K562 (cell line): ENCODE data around the gene CHCHD5. TPM values are rescaled to one million over a fixed set of nuclear protein-coding genes. Genes with fewer than 3 reads are reported as not detected.

Experiments used
- ATF1 ChIP-seq, 2 experiments: fragments of 450-650 bp in 1 of 2; IDR thresholded peaks; 2 replicates each; pipeline ENCODE4 v1.6.1; 2016; ENCODE audit warnings: missing compliant biosample characterization in 1 of 2, missing genetic modification characterization in 1 of 2
- GATA2 ChIP-seq: sonication (generic); formaldehyde crosslinking; IDR thresholded peaks from 2 replicates; pipeline ENCODE4 v1.4.0; 2020; ENCODE audit warnings: mild to moderate bottlenecking, missing genetic modification reagents
- HDAC2 ChIP-seq: fragments of 450-650 bp; IDR thresholded peaks from 2 replicates; pipeline ENCODE4 v1.6.1; 2016; ENCODE audit warnings: mild to moderate bottlenecking
- MCM5 ChIP-seq: fragments of 450-650 bp; IDR thresholded peaks from 2 replicates; pipeline ENCODE4 v1.6.1; 2016; ENCODE audit warnings: low read depth
- MEF2A ChIP-seq: IDR thresholded peaks from 2 replicates; pipeline ENCODE4 v1.6.1; 2011; ENCODE audit warnings: low read depth, mild to moderate bottlenecking, low read length, moderate library complexity; ENCODE audit not compliant: control insufficient read depth
- SAP30 ChIP-seq: fragments of 200-600 bp; sonication (generic); IDR thresholded peaks from 2 replicates; pipeline ENCODE4 v1.6.1; 2012; ENCODE audit warnings: borderline replicate concordance, low read depth, mild to moderate bottlenecking, moderate library complexity, low read length, control low read depth, inconsistent platforms; ENCODE audit not compliant: insufficient read depth, poor library complexity, severe bottlenecking
- SIX5 ChIP-seq, 2 experiments: IDR thresholded peaks; 2 replicates each; pipeline ENCODE4 v1.6.1; 2011; ENCODE audit warnings: low read length in 2 of 2, borderline replicate concordance in 1 of 2, low read depth in 1 of 2, mild to moderate bottlenecking in 1 of 2, moderate library complexity in 1 of 2; ENCODE audit not compliant: insufficient read depth in 1 of 2
- SRSF1 ChIP-seq: fragments of 200-400 bp; formaldehyde crosslinking; IDR thresholded peaks from 2 replicates; pipeline ENCODE4 v1.6.1; 2017; ENCODE audit warnings: mild to moderate bottlenecking, low read depth, low read length, moderate library complexity
- TAF15 ChIP-seq: fragments of 200-400 bp; formaldehyde crosslinking; IDR thresholded peaks from 2 replicates; pipeline ENCODE4 v1.6.1; 2017; ENCODE audit warnings: mild to moderate bottlenecking, low read depth, low read length, moderate library complexity
- TEAD2 ChIP-seq: fragments of 450-650 bp; IDR thresholded peaks from 2 replicates; pipeline ENCODE4 v1.6.1; 2016; ENCODE audit warnings: missing genetic modification characterization, control low read depth, missing compliant biosample characterization
- THRAP3 ChIP-seq: fragments of 450-650 bp; IDR thresholded peaks from 2 replicates; pipeline ENCODE4 v1.6.1; 2016; ENCODE audit warnings: mild to moderate bottlenecking, inconsistent platforms, borderline replicate concordance
- polyA plus RNA-seq, 8 experiments: library from polyadenylated mRNA; depleted of rRNA in 4 of 8; stranded (reverse) in 5 of 8; unstranded in 3 of 8; fragments of >200 nt; fragmentation: Nextera tagmentation in 2 of 8; fragmentation: Illumina TruSeq in 1 of 8; extraction: Ambion mirVana in 2 of 8; extraction: Trizol in 1 of 8; gene quantifications; 2 replicates each; pipeline versions ENCODE4 v1.2.1 to v1.2.3, GENCODE V29; 2011 to 2014; ENCODE audit warnings: inconsistent platforms in 1 of 8, missing spikeins in 1 of 8
- total RNA-seq, 7 experiments: library from RNA; depleted of rRNA in 6 of 7; stranded (reverse); fragments of >200 nt in 6 of 7; fragmentation: Illumina TruSeq in 2 of 7; extraction: Trizol in 2 of 7; gene quantifications; 2 replicates each; pipeline versions ENCODE4 v1.2.1 to v1.2.3, GENCODE V29; 2011 to 2021; ENCODE audit warnings: low replicate concordance in 1 of 7
- TF ChIP-seq, protein P1 (sequence below): fragments of 450-650 bp; conservative IDR thresholded peaks from 2 replicates; pipeline ENCODE4 v1.6.1; 2016; ENCODE audit warnings: missing genetic modification characterization, low read depth, mild to moderate bottlenecking, control low read depth, missing compliant biosample characterization
- TF ChIP-seq, protein P2 (sequence below): IDR thresholded peaks from 2 replicates; pipeline ENCODE4 v1.6.1; 2011; ENCODE audit warnings: borderline replicate concordance, low read depth, mild to moderate bottlenecking, moderate library complexity, low read length; ENCODE audit not compliant: insufficient read depth, poor library complexity, severe bottlenecking
- TF ChIP-seq, protein P3 (sequence below): sonication (generic); formaldehyde crosslinking; IDR thresholded peaks from 2 replicates; pipeline ENCODE4 v1.8.0; 2022; ENCODE audit warnings: mild to moderate bottlenecking, missing genetic modification reagents
- TF ChIP-seq, protein P4 (sequence below): fragments of 250-450 bp; sonication (Bioruptor Pico); IDR thresholded peaks from 2 replicates; pipeline ENCODE4 v1.5.0; 2021

Gene CHCHD5
- total and polyA plus RNA-seq, 9 of the 15 experiments (the other 6 are each of a cell fraction or from before 2014, with no cell fraction given) = 7.4 to 79.3 (median 33.4) TPM

DNA sequence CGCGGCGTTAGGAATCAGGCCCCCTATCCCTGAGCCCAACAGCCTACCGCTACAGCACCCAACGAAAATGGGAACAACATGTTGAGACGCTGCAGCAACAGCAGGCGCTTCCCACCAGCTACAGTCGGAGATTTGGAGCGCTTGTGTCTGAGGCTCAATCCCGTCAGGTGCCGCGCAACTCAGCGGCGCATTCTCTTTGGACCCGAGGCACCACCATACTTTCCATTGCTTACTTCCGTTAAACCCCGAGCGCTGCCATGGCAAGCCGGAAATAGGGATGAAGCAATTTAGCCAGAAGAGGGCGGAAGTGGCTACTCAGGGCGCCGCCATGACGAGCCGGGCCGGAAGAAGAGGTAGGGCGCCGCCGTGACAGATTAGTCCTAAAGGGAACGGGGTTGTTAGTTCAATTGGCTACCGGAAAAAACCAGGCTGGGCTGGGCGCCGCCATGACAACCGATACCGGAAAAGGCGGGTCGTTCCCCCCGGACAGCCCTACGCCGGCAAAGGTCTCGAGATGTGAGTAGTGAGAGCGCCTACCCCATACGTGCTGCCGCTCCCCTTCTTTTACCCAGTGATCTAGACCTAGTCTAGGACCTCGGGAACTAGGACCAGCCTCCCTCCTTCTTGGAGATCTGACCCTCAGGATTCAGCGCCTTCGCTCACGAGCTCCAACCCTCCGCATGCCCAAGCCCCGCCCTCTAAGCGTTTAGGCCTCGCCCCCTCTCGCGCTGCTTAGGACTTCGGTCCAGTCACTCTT, at the start of gene CHCHD5 (continued):
- TF ChIP-seq, protein P1, sequence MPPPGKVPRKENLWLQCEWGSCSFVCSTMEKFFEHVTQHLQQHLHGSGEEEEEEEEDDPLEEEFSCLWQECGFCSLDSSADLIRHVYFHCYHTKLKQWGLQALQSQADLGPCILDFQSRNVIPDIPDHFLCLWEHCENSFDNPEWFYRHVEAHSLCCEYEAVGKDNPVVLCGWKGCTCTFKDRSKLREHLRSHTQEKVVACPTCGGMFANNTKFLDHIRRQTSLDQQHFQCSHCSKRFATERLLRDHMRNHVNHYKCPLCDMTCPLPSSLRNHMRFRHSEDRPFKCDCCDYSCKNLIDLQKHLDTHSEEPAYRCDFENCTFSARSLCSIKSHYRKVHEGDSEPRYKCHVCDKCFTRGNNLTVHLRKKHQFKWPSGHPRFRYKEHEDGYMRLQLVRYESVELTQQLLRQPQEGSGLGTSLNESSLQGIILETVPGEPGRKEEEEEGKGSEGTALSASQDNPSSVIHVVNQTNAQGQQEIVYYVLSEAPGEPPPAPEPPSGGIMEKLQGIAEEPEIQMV (tag) = no peak
- TF ChIP-seq GATA2 (CRISPR knock-in tag) = no peak
- no peak for TF ChIP-seq TEAD2
- peak; percentile 46; the same call in 1 of the 2 replicates for TF ChIP-seq ATF1 (CRISPR knock-in tag; IDR thresholded peaks at IDR 0.05)
- peak; percentile 79 for TF ChIP-seq ATF1 (tag; IDR thresholded peaks at IDR 0.05)
- TF ChIP-seq, protein P2, sequence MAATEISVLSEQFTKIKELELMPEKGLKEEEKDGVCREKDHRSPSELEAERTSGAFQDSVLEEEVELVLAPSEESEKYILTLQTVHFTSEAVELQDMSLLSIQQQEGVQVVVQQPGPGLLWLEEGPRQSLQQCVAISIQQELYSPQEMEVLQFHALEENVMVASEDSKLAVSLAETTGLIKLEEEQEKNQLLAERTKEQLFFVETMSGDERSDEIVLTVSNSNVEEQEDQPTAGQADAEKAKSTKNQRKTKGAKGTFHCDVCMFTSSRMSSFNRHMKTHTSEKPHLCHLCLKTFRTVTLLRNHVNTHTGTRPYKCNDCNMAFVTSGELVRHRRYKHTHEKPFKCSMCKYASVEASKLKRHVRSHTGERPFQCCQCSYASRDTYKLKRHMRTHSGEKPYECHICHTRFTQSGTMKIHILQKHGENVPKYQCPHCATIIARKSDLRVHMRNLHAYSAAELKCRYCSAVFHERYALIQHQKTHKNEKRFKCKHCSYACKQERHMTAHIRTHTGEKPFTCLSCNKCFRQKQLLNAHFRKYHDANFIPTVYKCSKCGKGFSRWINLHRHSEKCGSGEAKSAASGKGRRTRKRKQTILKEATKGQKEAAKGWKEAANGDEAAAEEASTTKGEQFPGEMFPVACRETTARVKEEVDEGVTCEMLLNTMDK = peak; percentile 69
- no peak for TF ChIP-seq HDAC2
- TF ChIP-seq SAP30 = peak; percentile 52
- TF ChIP-seq SIX5 (IDR thresholded peaks at IDR 0.05; ENCODE audit: borderline replicate concordance in 1 of 2, insufficient read depth in 1 of 2, low read depth in 1 of 2, low read length in 2 of 2) = peak; percentile 50 to 78; a peak in 3 of 4 replicates
- no peak for TF ChIP-seq MCM5
- no peak for TF ChIP-seq TAF15
- TF ChIP-seq, protein P3, sequence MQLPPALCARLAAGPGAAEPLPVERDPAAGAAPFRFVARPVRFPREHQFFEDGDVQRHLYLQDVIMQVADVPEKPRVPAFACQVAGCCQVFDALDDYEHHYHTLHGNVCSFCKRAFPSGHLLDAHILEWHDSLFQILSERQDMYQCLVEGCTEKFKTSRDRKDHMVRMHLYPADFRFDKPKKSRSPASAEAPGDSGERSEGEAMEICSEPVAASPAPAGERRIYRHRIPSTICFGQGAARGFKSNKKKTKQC (CRISPR knock-in tag) = peak; percentile 13; the same call in 1 of the 2 replicates
- no peak for TF ChIP-seq SRSF1
- TF ChIP-seq, protein P4, sequence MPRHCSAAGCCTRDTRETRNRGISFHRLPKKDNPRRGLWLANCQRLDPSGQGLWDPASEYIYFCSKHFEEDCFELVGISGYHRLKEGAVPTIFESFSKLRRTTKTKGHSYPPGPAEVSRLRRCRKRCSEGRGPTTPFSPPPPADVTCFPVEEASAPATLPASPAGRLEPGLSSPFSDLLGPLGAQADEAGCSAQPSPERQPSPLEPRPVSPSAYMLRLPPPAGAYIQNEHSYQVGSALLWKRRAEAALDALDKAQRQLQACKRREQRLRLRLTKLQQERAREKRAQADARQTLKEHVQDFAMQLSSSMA (CRISPR knock-in tag) = no peak
- TF ChIP-seq MEF2A = peak; percentile 13; the same call in 1 of the 2 replicates
- TF ChIP-seq THRAP3 = no peak
